GM13976 (cell line): ENCODE data around the gene VEZT.

Source experiments
- DNase-seq: peaks from one replicate; pipeline ENCODE4 v3.0.0; 2012; ENCODE audit warnings: low spot score
- in situ Hi-C: fragments of 300-500 bp; cut with MboI; formaldehyde crosslinking; loops from one replicate; pipeline ENCODE4 v1.12.0; 2022; ENCODE audit warnings: low sequenced_read_pairs, mixed read lengths, inconsistent platforms; ENCODE audit not compliant: unreplicated experiment
- TF ChIP-seq, protein P1 (sequence below): IDR thresholded peaks from 2 replicates; pipeline ENCODE4 v1.5.1; 2012; ENCODE audit warnings: borderline replicate concordance, mild to moderate bottlenecking; ENCODE audit not compliant: insufficient read depth; ENCODE audit errors: extremely low read depth, missing control alignments, control extremely low read depth

Gene VEZT

DNA sequence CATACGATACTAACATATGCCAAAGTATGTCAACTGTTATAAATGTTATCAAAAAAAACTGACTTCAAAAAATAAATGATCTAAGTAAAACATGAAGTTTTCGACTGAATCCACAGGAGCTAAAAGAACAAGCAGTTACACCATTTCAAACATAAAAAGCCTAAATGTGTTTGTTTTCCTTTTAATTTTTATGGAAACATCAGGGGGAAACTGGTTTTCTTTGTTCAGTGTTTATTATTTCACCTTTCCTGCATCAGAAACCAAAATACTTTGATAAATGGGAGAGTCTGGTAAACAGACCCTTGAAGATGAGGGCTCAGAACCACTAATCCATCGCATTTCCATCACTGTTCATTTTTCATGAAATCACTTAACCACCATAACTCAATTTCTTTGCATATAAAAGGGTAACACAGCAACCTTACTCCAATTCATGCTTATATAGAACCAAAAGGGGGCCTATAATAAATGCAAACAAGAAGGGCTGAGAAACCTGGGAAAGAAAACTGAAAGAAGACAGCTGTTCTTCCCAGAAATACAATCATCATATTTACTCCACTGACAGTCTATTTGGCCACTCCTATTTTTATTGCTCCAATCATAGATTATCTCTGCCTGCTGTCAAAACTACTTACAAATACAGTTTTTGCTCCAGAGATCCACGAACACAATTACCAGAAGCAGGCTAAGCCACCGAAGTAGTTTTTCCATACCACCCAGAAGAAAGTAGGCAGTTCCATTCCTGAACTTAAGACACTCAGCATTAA is 17.3 kb upstream of the VEZT start:
- in situ Hi-C loops, result no loop called here
- TF ChIP-seq, protein P1, sequence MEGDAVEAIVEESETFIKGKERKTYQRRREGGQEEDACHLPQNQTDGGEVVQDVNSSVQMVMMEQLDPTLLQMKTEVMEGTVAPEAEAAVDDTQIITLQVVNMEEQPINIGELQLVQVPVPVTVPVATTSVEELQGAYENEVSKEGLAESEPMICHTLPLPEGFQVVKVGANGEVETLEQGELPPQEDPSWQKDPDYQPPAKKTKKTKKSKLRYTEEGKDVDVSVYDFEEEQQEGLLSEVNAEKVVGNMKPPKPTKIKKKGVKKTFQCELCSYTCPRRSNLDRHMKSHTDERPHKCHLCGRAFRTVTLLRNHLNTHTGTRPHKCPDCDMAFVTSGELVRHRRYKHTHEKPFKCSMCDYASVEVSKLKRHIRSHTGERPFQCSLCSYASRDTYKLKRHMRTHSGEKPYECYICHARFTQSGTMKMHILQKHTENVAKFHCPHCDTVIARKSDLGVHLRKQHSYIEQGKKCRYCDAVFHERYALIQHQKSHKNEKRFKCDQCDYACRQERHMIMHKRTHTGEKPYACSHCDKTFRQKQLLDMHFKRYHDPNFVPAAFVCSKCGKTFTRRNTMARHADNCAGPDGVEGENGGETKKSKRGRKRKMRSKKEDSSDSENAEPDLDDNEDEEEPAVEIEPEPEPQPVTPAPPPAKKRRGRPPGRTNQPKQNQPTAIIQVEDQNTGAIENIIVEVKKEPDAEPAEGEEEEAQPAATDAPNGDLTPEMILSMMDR, result no peak
- DNase-seq, result no peak

DNA sequence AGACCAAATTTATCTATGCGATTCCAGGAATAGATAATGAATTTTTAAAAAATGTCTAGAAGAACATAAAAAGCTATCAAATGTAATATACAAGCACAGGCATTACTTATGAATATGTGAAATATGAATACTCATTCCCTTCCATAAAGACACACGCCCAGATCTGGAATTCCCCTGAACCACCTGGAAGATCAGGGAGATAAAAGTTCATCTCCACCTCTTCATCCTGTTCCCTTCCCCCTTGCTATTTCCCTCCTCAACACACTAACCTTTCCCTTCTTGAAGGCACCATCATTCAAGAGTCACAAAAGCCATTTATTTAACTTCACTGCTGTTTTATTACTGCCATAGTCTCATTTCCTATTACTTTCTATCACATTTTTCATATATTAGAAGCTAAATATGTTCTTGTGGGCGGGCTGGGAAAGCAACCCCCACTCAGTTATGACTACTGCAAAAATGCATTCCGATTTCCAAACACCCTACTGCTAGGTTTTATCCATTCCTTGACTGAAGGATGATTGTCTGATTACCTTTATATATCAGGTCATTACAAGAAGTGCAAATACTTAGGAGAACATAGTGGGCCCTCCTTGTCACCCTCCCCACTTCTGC is 16.4 kb upstream of the VEZT start:
- no peak for DNase-seq
- in situ Hi-C loops, result no loop called here
- TF ChIP-seq, protein P1, result no peak

DNA sequence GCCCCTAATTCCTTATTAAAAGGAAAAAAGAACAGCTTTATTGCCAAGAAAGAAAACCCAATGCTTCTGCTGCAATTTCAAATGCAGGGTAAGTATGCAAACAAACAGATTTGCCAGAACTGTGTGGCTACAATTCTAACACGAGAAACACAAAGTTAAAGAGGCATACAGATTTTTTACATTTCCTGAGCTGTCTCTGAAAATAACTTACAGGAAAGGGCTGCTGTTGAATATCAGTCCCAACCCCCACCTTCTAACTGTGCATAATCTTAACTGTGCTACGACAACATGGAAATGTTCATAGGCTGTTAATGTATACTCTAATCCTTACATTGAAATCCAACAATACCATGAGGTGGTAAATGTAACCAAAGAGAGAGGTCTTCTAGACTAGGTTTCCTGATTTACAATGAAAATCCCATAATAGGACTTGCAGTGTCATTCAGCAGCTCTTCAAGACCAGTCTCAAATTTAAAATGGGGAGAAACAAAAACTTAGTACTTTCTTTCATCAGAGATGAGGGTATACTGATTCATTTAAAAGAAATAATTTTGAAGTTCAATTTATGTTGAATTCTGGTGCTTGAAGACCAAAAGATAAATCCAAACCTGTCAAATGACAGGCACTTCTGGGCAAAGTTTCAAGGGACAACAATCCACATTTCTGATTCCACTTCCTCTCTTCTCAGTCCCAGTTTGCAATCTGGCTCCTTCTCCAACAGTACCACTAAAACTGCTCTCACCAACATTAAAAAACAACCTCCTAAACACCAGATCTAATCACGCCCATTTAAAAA is 14.7 kb upstream of the VEZT start:
- in situ Hi-C loops, result no loop called here
- no peak for DNase-seq
- TF ChIP-seq, protein P1, result no peak

DNA sequence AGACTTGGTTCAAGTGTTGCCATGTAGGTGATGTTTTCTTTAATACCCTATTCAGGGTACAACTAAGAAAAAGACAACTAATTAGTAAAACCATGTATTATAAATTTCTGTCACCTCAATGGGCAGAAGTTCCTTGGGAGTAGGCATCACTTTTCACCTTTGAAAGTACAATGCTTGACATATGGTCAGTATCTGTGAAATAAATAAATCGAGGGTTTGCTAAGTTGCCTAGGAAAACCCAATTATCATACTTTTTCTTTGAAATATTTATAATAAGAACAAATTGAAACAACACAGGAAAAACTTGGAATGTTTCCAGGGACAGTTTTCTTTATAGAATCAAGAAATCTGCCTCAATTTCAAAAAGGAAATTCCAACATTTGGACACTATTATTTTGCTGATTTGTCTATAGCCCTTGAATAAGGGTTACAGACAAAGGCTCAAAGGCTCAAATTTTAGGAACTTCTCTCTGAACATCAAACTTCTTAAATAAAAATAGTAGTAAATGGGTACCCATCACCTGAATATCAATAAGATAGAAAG is 14.0 kb upstream of the VEZT start:
- in situ Hi-C loops, result no loop called here
- DNase-seq, result no peak
- TF ChIP-seq, protein P1, result no peak

DNA sequence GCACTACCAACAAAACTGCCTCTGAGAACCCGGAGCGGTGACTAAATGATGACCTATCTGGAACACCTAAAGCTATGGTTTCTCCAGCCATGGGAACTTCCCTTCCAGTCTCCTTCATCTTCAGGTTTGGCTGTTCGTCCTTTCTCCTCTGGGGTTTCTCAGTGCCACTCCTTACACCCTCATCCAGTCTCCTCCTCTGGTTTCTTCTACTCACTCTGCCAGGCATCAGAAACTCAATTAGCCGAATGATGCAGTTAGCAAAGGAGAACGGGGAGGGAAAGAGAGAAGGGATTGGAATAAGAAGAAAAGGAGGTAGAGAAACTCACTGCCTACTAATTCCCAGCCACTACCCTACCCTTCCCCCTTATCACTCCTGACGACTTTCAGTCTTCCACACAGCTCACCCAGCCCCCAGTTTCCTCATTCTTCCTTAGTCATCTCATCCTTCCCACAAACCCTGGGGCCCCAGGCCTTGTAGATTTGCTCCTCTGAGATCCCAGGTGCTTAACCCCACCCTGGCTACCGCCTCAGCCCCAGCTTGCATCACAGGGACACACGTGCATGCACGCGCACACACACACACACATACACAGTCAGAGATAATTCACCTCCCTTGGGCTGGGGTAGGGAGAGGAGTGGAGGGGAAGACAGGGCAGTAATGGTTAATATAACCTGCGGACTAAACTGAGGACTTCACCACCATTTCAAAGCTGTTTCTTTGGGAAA is 13.3 kb upstream of the VEZT start:
- no peak for DNase-seq
- TF ChIP-seq, protein P1, result no peak
- in situ Hi-C loops, result no loop called here
